SU-DHL-6 (cell line): ENCODE data around the gene HIF3A.

ENCODE experiments used
- H2AFZ ChIP-seq: fragments of 200-600 bp; sonication (generic); 2 replicates; pipeline ENCODE4 v1.6.1; 2014; ENCODE audit warnings: low read depth, mild to moderate bottlenecking, moderate library complexity, mixed read lengths, antibody characterized with exemption, low read length; ENCODE audit not compliant: severe bottlenecking
- H3F3A ChIP-seq: fragments of 200-600 bp; shearing (Covaris generic); 2 replicates; pipeline ENCODE4 v1.6.0; 2016; ENCODE audit warnings: antibody characterized with exemption, mild to moderate bottlenecking; ENCODE audit not compliant: insufficient read depth
- H3K27ac ChIP-seq: fragments of 200-600 bp; sonication (generic); 2 replicates; pipeline ENCODE4 v1.5.1; 2016; ENCODE audit warnings: low read depth, mild to moderate bottlenecking, low read length, moderate library complexity, mixed read lengths
- H3K27me3 ChIP-seq: fragments of 200-600 bp; sonication (generic), shearing (Covaris generic); 2 replicates; pipeline ENCODE4 v1.6.0; 2014; ENCODE audit warnings: mild to moderate bottlenecking, low read length
- H3K36me3 ChIP-seq: fragments of 200-600 bp; sonication (generic); 2 replicates; pipeline ENCODE4 v1.6.1; 2014; ENCODE audit warnings: mild to moderate bottlenecking, low read length, mixed read lengths
- H3K4me2 ChIP-seq: fragments of 300-600, 200-600 bp; shearing (Covaris generic), sonication (generic); 2 replicates; pipeline ENCODE4 v1.6.0; 2014; ENCODE audit warnings: low read length, low read depth, mild to moderate bottlenecking; ENCODE audit not compliant: poor library complexity, severe bottlenecking
- H3K4me3 ChIP-seq: fragments of 200-600 bp; sonication (generic); 2 replicates; pipeline ENCODE4 v1.5.1; 2014; ENCODE audit warnings: antibody characterized with exemption, low read length, mild to moderate bottlenecking, mixed read lengths; ENCODE audit not compliant: insufficient read depth, poor library complexity, severe bottlenecking
- H3K79me2 ChIP-seq: fragments of 200-600 bp; sonication (generic); 2 replicates; pipeline ENCODE4 v1.6.1; 2014; ENCODE audit warnings: mild to moderate bottlenecking, low read length, moderate library complexity; ENCODE audit not compliant: insufficient read depth
- H3K9ac ChIP-seq: fragments of 200-600 bp; sonication (generic); 2 replicates; pipeline ENCODE4 v1.7.0; 2014; ENCODE audit warnings: mild to moderate bottlenecking, low read length
- H3K9me2 ChIP-seq: fragments of 200-600 bp; sonication (generic); replicated peaks from 2 replicates; pipeline ENCODE4 v1.6.1; 2014; ENCODE audit warnings: low read length; ENCODE audit not compliant: insufficient read depth
- H3K9me3 ChIP-seq: fragments of 200-600 bp; sonication (generic); 2 replicates; pipeline ENCODE4 v1.6.1; 2014; ENCODE audit warnings: low read length, mixed read lengths; ENCODE audit not compliant: insufficient read depth
- H4K20me1 ChIP-seq: fragments of 200-600 bp; sonication (generic); 2 replicates; pipeline ENCODE4 v1.6.1; 2014; ENCODE audit warnings: low read depth, mild to moderate bottlenecking, antibody characterized with exemption, low read length, moderate library complexity, mixed read lengths
- CTCF ChIP-seq: fragments of 200-600 bp; sonication (generic); IDR thresholded peaks from one replicate; pipeline ENCODE4 v1.5.1; 2017; ENCODE audit warnings: antibody characterized with exemption, mild to moderate bottlenecking, low read length, moderate library complexity; ENCODE audit not compliant: insufficient read depth, poor library complexity, severe bottlenecking
- EZH2phosphoT487 ChIP-seq: fragments of 200-600 bp; sonication (generic), shearing (Covaris generic); conservative IDR thresholded peaks from 2 replicates; pipeline ENCODE4 v1.6.1; 2018; ENCODE audit warnings: mild to moderate bottlenecking, antibody characterized with exemption, low read length, moderate library complexity, mixed read lengths

The HIF3A gene

GRCh38 chr19:46296722-46297461, at the start of gene HIF3A:
Gene HIF3A (plus strand): TSS chr19:46297042. CDS start chr19:46297077, 35 bp downstream.
- Histone ChIP-seq H3K79me2 (no peaks in the 10 kb centered on the region), H3K4me2 (no peak within 1 kb of the TSS), H3K27ac (no peak within 1 kb of the TSS), H2AFZ (no peak within 1 kb of the TSS), H3K36me3 (no peaks in the 10 kb centered on the region), H3K9ac (no peak within 1 kb of the TSS), H4K20me1 (no peaks in the 10 kb centered on the region), H3K27me3 (no peaks in the 10 kb centered on the region), H3K9me2 (no peaks in the 10 kb centered on the region), H3K9me3 (no peaks in the 10 kb centered on the region), H3F3A (no peaks in the 10 kb centered on the region), H3K4me3 (no peak within 1 kb of the TSS)
- TF ChIP-seq EZH2phosphoT487 (no peak), CTCF (no peak)

- H3K27me3 ChIP-seq = no peaks in the 10 kb centered on the region
- no peaks in the 10 kb centered on the region for H3K9me3 ChIP-seq
- H3K9me2 ChIP-seq = no peaks in the 10 kb centered on the region
- no peak overlapping the region for H3K4me3 ChIP-seq
- H3K27ac ChIP-seq = no peak overlapping the region
- no peak overlapping the region for H3K9ac ChIP-seq
- TF ChIP-seq CTCF (no peak), EZH2phosphoT487 (no peak)
- H2AFZ ChIP-seq = no peak overlapping the region
- no peak overlapping the region for H3K4me2 ChIP-seq
- H3K36me3 ChIP-seq = no peaks in the 10 kb centered on the region
- H3F3A ChIP-seq = no peaks in the 10 kb centered on the region
- no peaks in the 10 kb centered on the region for H4K20me1 ChIP-seq
- H3K79me2 ChIP-seq = no peaks in the 10 kb centered on the region
Measured at GRCh38 chr19:46250076-46250735, 46.6 kb upstream of the HIF3A start.

GRCh38 chr19:46251416-46251815, 45.4 kb upstream of the HIF3A start:
- H3K36me3 ChIP-seq = no peaks in the 10 kb centered on the region
- no peak overlapping the region for H3K4me3 ChIP-seq
- H3K27ac ChIP-seq = no peak overlapping the region
- no peaks in the 10 kb centered on the region for H3K9me3 ChIP-seq
- H4K20me1 ChIP-seq = no peaks in the 10 kb centered on the region
- TF ChIP-seq CTCF = no peak
- TF ChIP-seq EZH2phosphoT487 = no peak
- H3K27me3 ChIP-seq = no peaks in the 10 kb centered on the region
- H2AFZ ChIP-seq = no peak overlapping the region
- H3F3A ChIP-seq = no peaks in the 10 kb centered on the region
- no peak overlapping the region for H3K9ac ChIP-seq
- no peaks in the 10 kb centered on the region for H3K79me2 ChIP-seq
- H3K4me2 ChIP-seq = no peak overlapping the region
- no peaks in the 10 kb centered on the region for H3K9me2 ChIP-seq
